IMR-90 (cell line): ENCODE measurements around the gene ECE2. TPM values are rescaled to one million over a fixed set of nuclear protein-coding genes. Genes with fewer than 3 reads are reported as not detected.

Experiments used
- ATAC-seq: fragments of 200-7000 bp; cut with Tn5 transposase; 2 replicates; pipeline ENCODE4 v1.9.1; 2020; ENCODE audit warnings: low read depth, mild to moderate bottlenecking, moderate library complexity
- BruUV-seq: library from RNA; stranded (reverse); fragments of 400-500 nt; replicated peaks from 2 replicates; lab custom pipeline; 2021; lab: Mats Ljungman, UMichigan
- CTCF ChIA-PET: fragments of 300-600 bp; formaldehyde crosslinking; extraction: SDS; loops from one replicate; lab custom pipeline; 2021; ENCODE audit warnings: antibody characterized with exemption; lab: Yijun Ruan, JAX
- POLR2A ChIA-PET: fragments of 300-600 bp; sonication (Branson Sonifier 250); formaldehyde crosslinking; loops from one replicate; lab custom pipeline; 2022; ENCODE audit warnings: antibody characterized with exemption; ENCODE audit not compliant: unreplicated experiment; lab: Charles Lee
- DNase-seq: peaks from one replicate; pipeline ENCODE4 v3.0.0; 2013
- H2AFZ ChIP-seq: replicated peaks from 2 replicates; pipeline ENCODE3; 2013; ENCODE audit warnings: low read length, mild to moderate bottlenecking; ENCODE audit not compliant: poor library complexity
- H2AK5ac ChIP-seq: 2 replicates; pipeline ENCODE4 v1.6.1; 2013; ENCODE audit warnings: low read depth, low read length, inconsistent platforms
- H2AK9ac ChIP-seq: replicated peaks from 2 replicates; pipeline ENCODE3; 2013; ENCODE audit warnings: mild to moderate bottlenecking, low read depth, low read length, moderate library complexity; ENCODE audit not compliant: poor library complexity
- H2BK120ac ChIP-seq: 2 replicates; pipeline ENCODE4 v1.6.1; 2013; ENCODE audit warnings: low read depth, low read length, inconsistent platforms
- H2BK15ac ChIP-seq: 3 replicates; pipeline ENCODE4 v1.6.1; 2013; ENCODE audit warnings: low read depth, low read length, inconsistent platforms
- H2BK20ac ChIP-seq: 2 replicates; pipeline ENCODE4 v1.6.1; 2013; ENCODE audit warnings: low read depth, mild to moderate bottlenecking, inconsistent platforms, low read length, moderate library complexity
- H2BK5ac ChIP-seq: 2 replicates; pipeline ENCODE4 v1.6.1; 2013; ENCODE audit warnings: mild to moderate bottlenecking, low read depth, low read length, inconsistent platforms; ENCODE audit not compliant: poor library complexity, severe bottlenecking
- H3K14ac ChIP-seq: replicated peaks from 2 replicates; pipeline ENCODE4 v1.6.1; 2013; ENCODE audit warnings: low read depth, low read length, inconsistent platforms
- H3K18ac ChIP-seq: 2 replicates; pipeline ENCODE4 v1.6.1; 2013; ENCODE audit warnings: low read depth, low read length, control low read depth
- H3K23ac ChIP-seq: 2 replicates; pipeline ENCODE4 v1.6.1; 2013; ENCODE audit warnings: low read depth, low read length, inconsistent platforms
- H3K27ac ChIP-seq: 2 replicates; pipeline ENCODE4 v1.5.1; 2013; ENCODE audit warnings: mild to moderate bottlenecking, control low read depth, low read length; ENCODE audit not compliant: insufficient read depth
- H3K27me3 ChIP-seq: 2 replicates; pipeline ENCODE4 v1.6.1; 2013; ENCODE audit warnings: low read length; ENCODE audit not compliant: control insufficient read depth, insufficient read depth
- H3K36me3 ChIP-seq: 2 replicates; pipeline ENCODE4 v1.6.1; 2013; ENCODE audit warnings: low read length, mixed read lengths; ENCODE audit not compliant: control insufficient read depth, insufficient read depth
- H3K4ac ChIP-seq: 2 replicates; pipeline ENCODE4 v1.6.1; 2013; ENCODE audit warnings: low read depth, low read length, inconsistent platforms
- H3K4me1 ChIP-seq: 2 replicates; pipeline ENCODE4 v1.6.1; 2013; ENCODE audit warnings: low read length, mixed read lengths; ENCODE audit not compliant: control insufficient read depth, insufficient read depth
- H3K4me2 ChIP-seq: 2 replicates; pipeline ENCODE4 v1.6.1; 2013; ENCODE audit warnings: low read depth, mild to moderate bottlenecking, control low read depth, low read length, moderate library complexity
- H3K4me3 ChIP-seq: 2 replicates; pipeline ENCODE4 v1.5.1; 2013; ENCODE audit warnings: low read depth, mild to moderate bottlenecking, control low read depth, low read length, moderate library complexity; ENCODE audit not compliant: insufficient read depth
- H3K56ac ChIP-seq: 2 replicates; pipeline ENCODE4 v1.6.1; 2013; ENCODE audit warnings: low read length, inconsistent platforms; ENCODE audit not compliant: insufficient read depth; ENCODE audit errors: extremely low read depth
- H3K79me1 ChIP-seq, 2 experiments: 2 replicates each; pipeline ENCODE4 v1.6.1; 2013; ENCODE audit warnings: low read length in 2 of 2, inconsistent platforms in 1 of 2, low read depth in 1 of 2
- H3K9ac ChIP-seq: 2 replicates; pipeline ENCODE4 v1.6.1; 2013; ENCODE audit warnings: low read depth, low read length, control low read depth
- H3K9me1 ChIP-seq: 2 replicates; pipeline ENCODE4 v1.6.1; 2013; ENCODE audit warnings: low read length, inconsistent platforms; ENCODE audit not compliant: insufficient read depth
- H3K9me3 ChIP-seq: 2 replicates; pipeline ENCODE4 v1.6.1; 2013; ENCODE audit warnings: low read length; ENCODE audit not compliant: control insufficient read depth, insufficient read depth
- H4K20me1 ChIP-seq: 2 replicates; pipeline ENCODE4 v1.6.1; 2013; ENCODE audit warnings: low read length, inconsistent platforms; ENCODE audit not compliant: insufficient read depth
- H4K5ac ChIP-seq: 2 replicates; pipeline ENCODE4 v1.6.1; 2013; ENCODE audit warnings: mild to moderate bottlenecking, low read depth, low read length, control low read depth
- H4K8ac ChIP-seq, 2 experiments: 2 replicates each; pipeline ENCODE4 v1.6.1; 2013; ENCODE audit warnings: low read depth in 2 of 2, low read length in 2 of 2, control low read depth in 1 of 2, inconsistent platforms in 1 of 2
- H4K91ac ChIP-seq: 2 replicates; pipeline ENCODE4 v1.6.1; 2013; ENCODE audit warnings: low read depth, low read length, inconsistent platforms; ENCODE audit not compliant: insufficient read depth
- FOS ChIP-seq: fragments of 150-350 bp; IDR thresholded peaks from 2 replicates; pipeline ENCODE4 v1.6.1; 2016; ENCODE audit warnings: low read depth, low read length
- POLR2A ChIP-seq: IDR thresholded peaks from 2 replicates; pipeline ENCODE4 v1.6.1; 2012; ENCODE audit warnings: mild to moderate bottlenecking, low read depth, low read length
- WGBS, 2 experiments: methylation state at CpG; one replicate each; pipeline versions ENCODE4 v1.1.5 to v1.1.7; 2013; ENCODE audit warnings: missing lambda C conversion rate in 2 of 2; ENCODE audit not compliant: insufficient read length in 1 of 2; ENCODE audit errors: extremely low coverage in 2 of 2; 5-methylcytosine and 5-hydroxymethylcytosine counted together
- dilution Hi-C: fragments of 300-500 bp; cut with HindIII; formaldehyde crosslinking; loops from one replicate; pipeline ENCODE4 v1.14.3; 2018; ENCODE audit warnings: low sequenced_read_pairs; ENCODE audit not compliant: unreplicated experiment
- in situ Hi-C: fragments of 300-500 bp; cut with MboI; formaldehyde crosslinking; loops from 3 replicates; pipeline ENCODE4 v1.14.3; 2019; ENCODE audit warnings: low sequenced_read_pairs, inconsistent platforms, mixed read lengths
- intact Hi-C: fragments of 100-400 bp; cut with micrococcal nuclease; formaldehyde crosslinking; loops from 2 replicates; pipeline ENCODE4 v1.10.0; 2022
- polyA plus RNA-seq, 3 experiments: library from polyadenylated mRNA; depleted of rRNA; stranded (reverse); fragments of >200 nt; gene quantifications; 2 replicates each; pipeline ENCODE4 v1.2.3, GENCODE V29; 2012; ENCODE audit warnings: low replicate concordance in 1 of 3
- total RNA-seq: library from RNA; depleted of rRNA; stranded (reverse); fragments of >200 nt; gene quantifications from 2 replicates; pipeline ENCODE4 v1.2.3, GENCODE V29; 2012

The ECE2 gene
- total and polyA plus RNA-seq, 2 of the 4 experiments (the other 2 are of a cell fraction): not detected

- H4K5ac ChIP-seq: no peak overlapping the region
- no peak overlapping the region for H3K4me3 ChIP-seq
- TF ChIP-seq FOS (no peak), POLR2A (no peak)
- H3K18ac ChIP-seq: no peak overlapping the region
- no peak overlapping the region for H2BK120ac ChIP-seq
- H2BK5ac ChIP-seq: no peak overlapping the region
- in situ Hi-C loops (no loop called here), dilution Hi-C loops (no loop called here), intact Hi-C loops (no loop called here)
- no peaks in the 10 kb centered on the region; the same call in 1 of the 2 replicates for H4K20me1 ChIP-seq
- H3K36me3 ChIP-seq: no peaks in the 10 kb centered on the region
- no peak overlapping the region for H3K23ac ChIP-seq
- H2AK9ac ChIP-seq: no peak overlapping the region
- H3K9ac ChIP-seq: no peak overlapping the region
- no TSS peak for BruUV-seq
- H2BK20ac ChIP-seq: no peak overlapping the region
- no peak overlapping the region for H3K27ac ChIP-seq
- WGBS, 2 experiments: 3% methylated on average over 55 of the region's 79 CpGs; no CpG with 5 or more reads in 1 of the 2 experiments
- no peak overlapping the region for H4K8ac ChIP-seq
- no peak overlapping the region for H2BK15ac ChIP-seq
- H3K14ac ChIP-seq: no peak overlapping the region
- no peak overlapping the region for H3K56ac ChIP-seq
- no peak for DNase-seq
- H3K9me3 ChIP-seq: no peaks in the 10 kb centered on the region
- peak overlapping the region; percentile 19 for H2AFZ ChIP-seq
- POLR2A ChIA-PET: no interaction called here
- H2AK5ac ChIP-seq: no peak overlapping the region
- H3K27me3 ChIP-seq: peaks cover 65% of the 10 kb centered on the region
- H3K79me1 ChIP-seq: no peaks in the 10 kb centered on the region
- CTCF ChIA-PET: no interaction called here
- no peak overlapping the region for H3K4me2 ChIP-seq
- 0 out of 2 replicates have a peak, but pooled peaks cover 3% of the 10 kb centered on the region for H3K9me1 ChIP-seq
- H4K91ac ChIP-seq: no peak overlapping the region
- no peaks in the 10 kb centered on the region; the same call in 1 of the 2 replicates for H3K4me1 ChIP-seq
- ATAC-seq: 0 out of 2 replicates have a peak, but pooled peaks have one; percentile 6
- no peak overlapping the region for H3K4ac ChIP-seq
These were observed 45.0 kb upstream of the ECE2 start for GRCh38 chr3:184230603-184231528.
